ENCODE data around the gene NINJ1.

Gene NINJ1

GRCh38 chr9:93138171-93138764 lies 4.2 kb upstream of the NINJ1 start:
- no peak for DNase-seq (ENCODE audit: extremely low read depth, low read depth)
- no peak for TF ChIP-seq CTCF (IDR thresholded peaks at IDR 0.05; ENCODE audit: low read depth, low read length, missing control alignments)
- H3K4me3 ChIP-seq (replicated peaks; ENCODE audit: low read depth, low read length) = no peak overlapping the region

- no peak for DNase-seq (ENCODE audit: extremely low read depth, low read depth)
- no peak for TF ChIP-seq CTCF (IDR thresholded peaks at IDR 0.05; ENCODE audit: low read depth, low read length, missing control alignments)
- H3K4me3 ChIP-seq (replicated peaks; ENCODE audit: low read depth, low read length) = no peak overlapping the region
Observed at GRCh38 chr9:93137362-93137761, 3.3 kb upstream of the NINJ1 start.

- TF ChIP-seq CTCF (IDR thresholded peaks at IDR 0.05; ENCODE audit: low read depth, low read length, missing control alignments) = no peak
- no peak for DNase-seq (ENCODE audit: extremely low read depth, low read depth)
- no peak overlapping the region for H3K4me3 ChIP-seq (replicated peaks; ENCODE audit: low read depth, low read length)
Observed at GRCh38 chr9:93136011-93136440, 2.0 kb upstream of the NINJ1 start.

- no peak for TF ChIP-seq CTCF (IDR thresholded peaks at IDR 0.05; ENCODE audit: low read depth, low read length, missing control alignments)
- DNase-seq (ENCODE audit: extremely low read depth, low read depth) = no peak
Observed at GRCh38 chr9:93134740-93135444, 841 bp upstream of the NINJ1 start.

GRCh38 chr9:93133681-93134014 lies 403 bp downstream of the NINJ1 start:
- TF ChIP-seq CTCF (IDR thresholded peaks at IDR 0.05; ENCODE audit: low read depth, low read length, missing control alignments) = no peak
- DNase-seq (ENCODE audit: extremely low read depth, low read depth) = no peak

More at GRCh38 chr9:93134740-93135444, 841 bp upstream of the NINJ1 start:
- H3K4me3 ChIP-seq (replicated peaks; ENCODE audit: low read depth, low read length) = peak overlapping the region; percentile 71

GRCh38 chr9:93132946-93133680 lies 938 bp downstream of the NINJ1 start:
- peak overlapping the region; percentile 71 for H3K4me3 ChIP-seq (replicated peaks; ENCODE audit: low read depth, low read length)
- no peak for TF ChIP-seq CTCF (IDR thresholded peaks at IDR 0.05; ENCODE audit: low read depth, low read length, missing control alignments)
- DNase-seq (ENCODE audit: extremely low read depth, low read depth) = no peak

More at GRCh38 chr9:93133681-93134014, 403 bp downstream of the NINJ1 start:
- peak overlapping the region; percentile 71 for H3K4me3 ChIP-seq (replicated peaks; ENCODE audit: low read depth, low read length)

All from HFF-Myc (cell line).